Left renal pelvis (tissue), 4 donors: Measurements from ENCODE around the gene MARS1. TPM values are rescaled to one million over a fixed set of nuclear protein-coding genes. Genes with fewer than 3 reads are reported as not detected.
"Not testable (repeated sequence)": the region's sequence is repeated elsewhere in the genome, so short reads cannot be mapped to it uniquely, and the experiment has no call there.

Experiments used
- DNase-seq, 4 donors: peaks; one replicate each; pipeline ENCODE4 v3.0.0-alpha.2; 2013; ENCODE audit warnings: low read depth in 4 of 4, low spot score in 3 of 4
- polyA plus RNA-seq, 4 donors: library from polyadenylated mRNA; unstranded; fragments of 120-200 nt; gene quantifications; one replicate each; pipeline ENCODE4 v1.2.1, GENCODE V29; 2013; ENCODE audit not compliant: insufficient read length in 4 of 4

The MARS1 gene
- polyA plus RNA-seq, 4 donors = 94.7 to 164 (median 118) TPM

DNA sequence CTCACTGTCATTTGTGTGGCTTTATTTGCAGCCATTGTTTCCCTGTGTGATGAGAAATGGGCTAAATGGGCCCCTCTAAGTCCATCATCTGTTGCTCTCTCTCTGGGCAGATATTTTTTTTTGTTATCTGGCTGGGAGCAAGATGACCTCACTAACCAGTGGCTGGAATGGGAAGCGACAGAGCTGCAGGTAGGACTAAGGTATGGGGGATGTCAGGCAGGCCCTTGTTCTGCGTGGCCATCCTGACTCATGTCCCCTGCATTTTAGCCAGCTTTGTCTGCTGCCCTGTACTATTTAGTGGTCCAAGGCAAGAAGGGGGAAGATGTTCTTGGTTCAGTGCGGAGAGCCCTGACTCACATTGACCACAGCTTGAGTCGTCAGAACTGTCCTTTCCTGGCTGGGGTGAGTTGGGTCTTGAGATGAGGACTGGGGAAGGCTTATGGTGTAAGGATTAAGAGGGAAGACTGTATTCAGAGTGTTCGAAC is 1.3 kb downstream of the MARS1 start:
- DNase-seq = no peak

GRCh38 chr12:57490126-57490525 is 2.3 kb downstream of the MARS1 start:
- DNase-seq = no peak

DNA sequence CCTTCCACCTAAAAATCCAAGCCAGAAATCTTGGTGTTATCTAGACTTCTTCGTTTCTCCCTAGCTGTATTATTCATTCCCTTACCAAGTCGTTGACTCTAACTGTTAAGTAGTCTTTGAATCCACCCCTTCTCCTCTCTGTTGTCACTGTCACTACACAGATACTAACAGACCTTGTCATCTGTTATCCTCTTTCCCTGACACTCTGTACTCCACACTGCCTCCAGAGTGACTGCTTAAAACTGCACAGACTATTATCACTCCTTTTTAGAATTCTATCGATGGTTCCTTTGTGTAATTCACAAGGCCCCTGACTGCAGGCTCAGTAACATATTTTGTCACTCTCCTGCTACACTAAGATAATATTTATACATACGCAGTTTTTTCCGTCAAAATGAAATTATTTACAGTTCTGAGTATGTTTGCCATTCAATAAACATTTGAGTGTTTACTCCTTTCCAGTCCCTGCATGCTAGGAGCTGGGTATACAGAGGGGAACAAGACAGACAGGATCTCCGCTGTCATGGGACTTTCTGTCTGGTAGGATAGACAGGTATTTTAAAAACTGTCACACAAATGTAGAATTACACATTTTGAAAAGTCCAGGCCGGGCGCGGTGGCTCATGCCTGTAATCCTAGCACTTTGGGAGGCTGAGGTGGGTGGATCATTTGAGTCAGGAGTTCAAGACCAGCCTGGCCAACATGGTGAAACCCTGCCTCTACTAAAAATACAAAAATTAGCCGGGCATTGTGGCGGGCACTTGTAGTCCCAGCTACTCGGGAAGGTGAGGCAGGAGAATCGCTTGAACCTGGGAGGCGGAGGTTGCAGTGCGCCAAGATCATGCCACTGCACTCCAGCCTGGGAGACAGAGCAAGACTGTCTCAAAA is 3.8 kb downstream of the MARS1 start:
- no peak for DNase-seq

DNA sequence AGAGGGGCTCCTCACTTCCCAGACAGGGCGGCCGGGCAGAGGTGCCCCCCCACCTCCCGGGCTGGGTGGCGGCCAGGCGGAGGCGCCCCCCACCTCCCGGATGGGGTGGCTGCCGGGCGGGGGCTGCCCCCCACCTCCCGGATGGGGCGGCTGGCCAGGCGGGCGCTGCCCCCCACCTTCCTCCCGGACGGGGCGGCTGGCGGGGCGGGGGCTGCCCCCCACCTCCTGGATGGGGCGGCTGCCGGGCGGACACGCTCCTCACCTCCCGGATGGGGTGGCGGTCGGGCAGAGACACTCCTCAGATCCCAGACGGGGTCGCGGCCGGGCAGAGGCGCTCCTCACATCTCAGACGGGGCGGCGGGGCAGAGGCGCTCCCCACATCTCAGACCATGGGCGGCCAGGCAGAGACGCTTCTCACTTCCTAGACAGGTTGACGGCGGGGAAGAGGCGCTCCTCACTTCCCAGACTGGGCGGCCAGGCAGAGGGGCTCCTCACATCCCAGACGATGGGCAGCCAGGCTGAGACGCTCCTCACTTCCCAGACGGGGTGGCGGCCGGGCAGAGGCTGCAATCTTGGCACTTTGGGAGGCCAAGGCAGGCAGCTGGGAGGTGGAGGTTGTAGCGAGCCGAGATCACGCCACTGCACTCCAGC is 7.3 kb downstream of the MARS1 start:
- DNase-seq = not testable (repeated sequence)

DNA sequence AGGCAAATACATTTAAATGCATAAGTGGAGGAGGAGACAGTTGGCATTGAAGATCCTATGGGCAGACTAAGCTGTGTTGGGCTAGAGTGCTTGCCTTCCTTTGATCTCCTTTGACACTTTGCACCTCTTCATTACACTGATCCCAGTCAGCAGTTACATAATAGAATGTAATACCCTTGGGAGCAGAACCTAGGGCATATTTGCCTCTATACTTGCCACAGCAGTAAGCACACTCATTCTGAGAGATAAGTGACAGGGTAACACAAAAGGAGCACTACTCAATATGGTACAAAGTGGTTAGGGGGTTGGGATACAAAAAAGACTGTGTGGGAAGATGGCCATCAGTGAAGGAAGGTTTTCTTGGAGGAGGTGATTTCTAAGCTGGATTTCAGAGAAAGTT is 9.0 kb downstream of the MARS1 start:
- no peak for DNase-seq

DNA sequence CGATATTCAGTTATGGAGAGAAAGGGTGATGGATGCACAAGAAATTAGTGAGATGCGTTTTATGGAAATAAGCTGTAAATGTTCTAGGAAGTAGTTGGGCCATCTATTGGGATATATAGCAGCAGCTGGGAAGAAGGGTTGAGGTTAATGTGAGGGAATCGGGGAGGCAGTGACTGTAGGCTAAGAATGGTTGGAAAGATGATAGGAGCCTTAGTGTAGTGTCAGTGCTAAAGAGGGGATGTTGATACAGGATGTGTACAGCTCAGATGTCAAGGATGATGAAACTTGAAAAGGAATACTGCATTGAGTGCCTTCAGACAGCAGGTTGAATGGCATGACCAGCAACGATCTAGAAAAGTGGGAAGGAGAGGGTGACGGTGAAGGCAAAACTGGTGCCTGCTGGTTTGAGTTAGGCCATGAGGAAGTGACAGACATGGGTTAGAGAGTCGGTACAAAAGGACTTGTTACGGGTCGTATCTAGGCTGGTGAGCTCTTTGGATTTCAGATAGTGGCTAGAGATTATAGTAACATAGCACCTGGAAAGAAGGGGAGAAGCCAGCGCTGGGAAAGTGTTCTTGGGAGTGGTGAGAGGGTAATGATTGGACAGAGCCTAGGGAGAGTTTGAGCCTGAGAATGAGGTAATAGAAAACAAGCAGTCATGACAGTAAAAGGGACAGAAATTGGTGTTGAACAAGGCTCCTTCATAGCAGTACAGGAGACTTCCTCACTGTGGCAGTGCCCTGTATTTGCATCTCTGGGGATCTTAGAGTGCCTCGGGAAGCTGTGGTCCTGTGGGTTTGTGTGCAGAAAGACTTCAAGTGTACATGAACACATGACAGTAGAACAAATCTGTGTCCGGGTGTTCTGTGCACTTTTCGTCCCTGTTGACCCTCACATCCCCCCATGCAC is 9.6 kb downstream of the MARS1 start:
- DNase-seq = no peak

DNA sequence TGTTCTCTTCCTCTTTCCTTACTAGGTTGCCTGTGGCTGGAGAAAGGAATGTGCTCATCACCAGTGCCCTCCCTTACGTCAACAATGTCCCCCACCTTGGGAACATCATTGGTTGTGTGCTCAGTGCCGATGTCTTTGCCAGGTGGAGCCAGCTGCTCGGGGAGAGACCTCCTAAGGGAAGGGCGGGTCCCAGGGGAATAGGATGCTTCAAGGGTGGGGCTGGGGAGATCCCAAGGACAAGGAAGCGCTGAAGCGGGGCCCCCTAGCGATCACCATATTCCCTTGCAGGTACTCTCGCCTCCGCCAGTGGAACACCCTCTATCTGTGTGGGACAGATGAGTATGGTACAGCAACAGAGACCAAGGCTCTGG is 10.2 kb downstream of the MARS1 start:
- DNase-seq = no peak

- no peak for DNase-seq
These were observed 10.7 kb downstream of the MARS1 start for GRCh38 chr12:57498571-57498970.

GRCh38 chr12:57500213-57500612 is 12.3 kb downstream of the MARS1 start:
- DNase-seq = no peak

GRCh38 chr12:57502311-57502969 is 14.6 kb downstream of the MARS1 start:
- DNase-seq = not testable (repeated sequence)

GRCh38 chr12:57506541-57506940 is 18.7 kb downstream of the MARS1 start:
- not testable (repeated sequence) for DNase-seq

DNA sequence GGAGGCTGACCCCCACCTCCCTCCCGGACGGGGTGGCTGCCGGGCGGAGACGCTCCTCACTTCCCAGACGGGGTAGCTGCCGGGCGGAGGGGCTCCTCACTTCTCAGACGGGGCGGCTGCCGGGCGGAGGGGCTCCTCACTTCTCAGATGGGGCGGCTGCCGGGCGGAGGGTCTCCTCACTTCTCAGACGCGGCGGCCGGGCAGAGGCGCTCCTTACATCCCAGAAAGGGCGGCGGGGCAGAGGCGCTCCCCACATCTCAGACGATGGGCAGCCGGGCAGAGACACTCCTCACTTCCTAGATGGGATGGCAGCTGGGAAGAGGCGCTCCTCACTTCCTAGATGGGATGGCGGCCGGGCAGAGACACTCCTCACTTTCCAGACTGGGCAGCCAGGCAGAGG is 19.9 kb downstream of the MARS1 start:
- not testable (repeated sequence) for DNase-seq

- DNase-seq = no peak
These were observed 23.3 kb downstream of the MARS1 start for GRCh38 chr12:57511161-57511560.

- no peak for DNase-seq
These were observed 23.9 kb downstream of the MARS1 start for GRCh38 chr12:57511588-57512325.

DNA sequence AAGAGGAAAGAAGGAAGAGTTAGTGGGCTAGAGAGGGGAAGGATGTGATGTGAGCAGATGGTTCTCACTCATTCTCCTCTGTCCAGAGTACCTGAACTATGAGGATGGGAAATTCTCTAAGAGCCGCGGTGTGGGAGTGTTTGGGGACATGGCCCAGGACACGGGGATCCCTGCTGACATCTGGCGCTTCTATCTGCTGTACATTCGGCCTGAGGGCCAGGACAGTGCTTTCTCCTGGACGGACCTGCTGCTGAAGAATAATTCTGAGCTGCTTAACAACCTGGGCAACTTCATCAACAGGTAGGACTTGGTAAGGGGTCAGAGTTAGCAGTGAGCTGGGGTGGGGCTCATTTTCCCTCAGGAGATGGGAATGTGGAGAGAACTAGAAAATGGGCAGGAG is 24.8 kb downstream of the MARS1 start:
- DNase-seq = no peak

- no peak for DNase-seq
These were observed 25.4 kb downstream of the MARS1 start for GRCh38 chr12:57513266-57513665.

DNA sequence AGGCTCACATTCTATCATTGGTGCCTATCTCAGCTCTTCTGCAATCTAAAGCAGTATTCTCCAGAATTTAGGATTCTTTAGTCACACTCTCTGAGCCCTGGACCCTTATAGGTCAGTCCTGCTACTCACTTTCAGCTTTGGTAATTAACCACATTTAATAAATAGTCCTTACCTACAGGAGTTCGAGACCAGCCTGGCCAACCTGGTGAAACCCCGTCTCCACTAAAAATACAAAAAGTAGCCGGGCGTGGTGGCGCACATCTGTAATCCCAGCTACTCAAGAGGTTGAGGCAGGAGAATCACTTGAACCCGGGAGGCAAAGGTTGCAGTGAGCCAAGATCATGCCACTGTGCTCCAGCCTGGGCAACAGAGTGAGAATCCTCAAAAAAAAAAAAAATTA is 25.8 kb downstream of the MARS1 start:
- DNase-seq = not testable (repeated sequence)

DNA sequence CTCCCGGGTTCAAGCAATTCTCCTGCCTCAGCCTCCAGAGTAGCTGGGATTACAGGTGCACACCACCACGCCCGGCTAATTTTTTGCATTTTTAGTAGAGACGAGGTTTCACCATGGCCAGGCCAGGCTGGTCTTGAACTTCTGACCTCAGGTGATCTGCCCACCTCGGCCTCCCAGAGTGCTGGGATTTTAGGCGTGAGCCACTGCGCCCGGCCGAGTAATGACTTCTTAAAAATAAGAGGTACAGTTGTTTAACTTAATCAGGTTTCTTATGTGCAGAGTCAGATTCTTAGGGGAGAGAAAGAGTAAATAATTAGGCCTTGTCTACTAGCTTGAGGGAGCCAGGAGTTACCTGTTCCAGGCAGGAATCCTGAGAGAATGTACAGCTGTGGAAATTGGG is 26.4 kb downstream of the MARS1 start:
- DNase-seq = not testable (repeated sequence)

DNA sequence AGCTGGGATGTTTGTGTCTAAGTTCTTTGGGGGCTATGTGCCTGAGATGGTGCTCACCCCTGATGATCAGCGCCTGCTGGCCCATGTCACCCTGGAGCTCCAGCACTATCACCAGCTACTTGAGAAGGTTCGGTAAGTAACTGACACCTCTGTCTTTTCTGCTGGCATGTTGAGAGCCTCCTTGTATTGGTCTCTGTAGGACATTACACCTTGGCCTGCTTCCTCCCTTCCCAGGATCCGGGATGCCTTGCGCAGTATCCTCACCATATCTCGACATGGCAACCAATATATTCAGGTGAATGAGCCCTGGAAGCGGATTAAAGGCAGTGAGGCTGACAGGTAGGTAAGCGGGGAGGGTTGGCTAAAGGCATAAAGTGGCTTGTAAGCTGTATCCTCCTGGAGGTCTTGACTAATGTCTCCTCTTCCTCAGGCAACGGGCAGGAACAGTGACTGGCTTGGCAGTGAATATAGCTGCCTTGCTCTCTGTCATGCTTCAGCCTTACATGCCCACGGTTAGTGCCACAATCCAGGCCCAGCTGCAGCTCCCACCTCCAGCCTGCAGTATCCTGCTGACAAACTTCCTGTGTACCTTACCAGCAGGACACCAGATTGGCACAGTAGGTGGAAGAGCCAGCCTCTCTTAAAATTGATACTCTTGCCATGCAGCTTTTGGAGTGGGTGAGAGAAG is 27.0 kb downstream of the MARS1 start:
- no peak for DNase-seq
